Ishikawa (cell line): Measurements from ENCODE around the gene SH3PXD2A.

ENCODE experiments used
- CEBPB ChIP-seq: IDR thresholded peaks from 2 replicates; pipeline ENCODE4 v1.6.1; 2012
- CREB1 ChIP-seq: IDR thresholded peaks from 2 replicates; pipeline ENCODE4 v1.6.1; 2012; ENCODE audit warnings: low read depth
- EGR1 ChIP-seq: IDR thresholded peaks from 2 replicates; pipeline ENCODE4 v1.6.1; 2012
- EP300 ChIP-seq: IDR thresholded peaks from 2 replicates; pipeline ENCODE4 v1.6.1; 2012; ENCODE audit warnings: borderline replicate concordance
- FOXM1 ChIP-seq: IDR thresholded peaks from 2 replicates; pipeline ENCODE4 v1.6.1; 2012; ENCODE audit warnings: low read depth, borderline replicate concordance
- NFIC ChIP-seq: IDR thresholded peaks from 2 replicates; pipeline ENCODE4 v1.6.1; 2012
- RAD21 ChIP-seq: IDR thresholded peaks from 2 replicates; pipeline ENCODE4 v1.6.1; 2012; ENCODE audit warnings: low read depth
- REST ChIP-seq: IDR thresholded peaks from 2 replicates; pipeline ENCODE4 v1.6.1; 2012; ENCODE audit warnings: low read depth, mild to moderate bottlenecking
- TAF1 ChIP-seq: IDR thresholded peaks from 2 replicates; pipeline ENCODE4 v1.6.1; 2012; ENCODE audit warnings: low read depth, mild to moderate bottlenecking
- TCF12 ChIP-seq: IDR thresholded peaks from 2 replicates; pipeline ENCODE4 v1.6.1; 2012; ENCODE audit warnings: low read depth
- TEAD4 ChIP-seq: IDR thresholded peaks from 2 replicates; pipeline ENCODE4 v1.6.1; 2012
- YY1 ChIP-seq: IDR thresholded peaks from 2 replicates; pipeline ENCODE4 v1.6.1; 2012; ENCODE audit warnings: low read depth
- ZBTB7A ChIP-seq: IDR thresholded peaks from 2 replicates; pipeline ENCODE4 v1.6.1; 2012; ENCODE audit warnings: low read depth
- TF ChIP-seq, protein P1 (sequence below): IDR thresholded peaks from 2 replicates; pipeline ENCODE4 v1.6.1; 2012
- TF ChIP-seq, protein P2 (sequence below): IDR thresholded peaks from 2 replicates; pipeline ENCODE4 v1.6.1; 2012

SH3PXD2A gene

GRCh38 chr10:103750836-103751235 is 104.5 kb downstream of the SH3PXD2A start:
- no peak for TF ChIP-seq REST
- no peak for TF ChIP-seq FOXM1

- TF ChIP-seq TEAD4 (no peak), ZBTB7A (no peak), TAF1 (no peak), EGR1 (no peak), NFIC (no peak), EP300 (no peak), CEBPB (no peak), CREB1 (no peak), REST (no peak), FOXM1 (no peak), RAD21 (no peak), YY1 (no peak), TCF12 (no peak)
- TF ChIP-seq, protein P1, sequence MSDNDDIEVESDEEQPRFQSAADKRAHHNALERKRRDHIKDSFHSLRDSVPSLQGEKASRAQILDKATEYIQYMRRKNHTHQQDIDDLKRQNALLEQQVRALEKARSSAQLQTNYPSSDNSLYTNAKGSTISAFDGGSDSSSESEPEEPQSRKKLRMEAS: no peak
- TF ChIP-seq, protein P2, sequence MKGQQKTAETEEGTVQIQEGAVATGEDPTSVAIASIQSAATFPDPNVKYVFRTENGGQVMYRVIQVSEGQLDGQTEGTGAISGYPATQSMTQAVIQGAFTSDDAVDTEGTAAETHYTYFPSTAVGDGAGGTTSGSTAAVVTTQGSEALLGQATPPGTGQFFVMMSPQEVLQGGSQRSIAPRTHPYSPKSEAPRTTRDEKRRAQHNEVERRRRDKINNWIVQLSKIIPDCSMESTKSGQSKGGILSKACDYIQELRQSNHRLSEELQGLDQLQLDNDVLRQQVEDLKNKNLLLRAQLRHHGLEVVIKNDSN: no peak
Measured at GRCh38 chr10:103749779-103750178, 105.6 kb downstream of the SH3PXD2A start.

GRCh38 chr10:103748020-103748419 is 107.4 kb downstream of the SH3PXD2A start:
- TF ChIP-seq YY1: no peak
- TF ChIP-seq TAF1: no peak
- TF ChIP-seq CEBPB: no peak
- no peak for TF ChIP-seq NFIC
- TF ChIP-seq EP300: no peak
- TF ChIP-seq RAD21: no peak
- TF ChIP-seq CREB1: no peak
- no peak for TF ChIP-seq REST
- TF ChIP-seq TEAD4: no peak
- TF ChIP-seq EGR1: no peak
- no peak for TF ChIP-seq FOXM1
- TF ChIP-seq, protein P2: no peak
- TF ChIP-seq, protein P1: no peak
- no peak for TF ChIP-seq ZBTB7A
- no peak for TF ChIP-seq TCF12

GRCh38 chr10:103747193-103747865 is 108.0 kb downstream of the SH3PXD2A start:
- TF ChIP-seq TEAD4: no peak
- no peak for TF ChIP-seq EP300
- TF ChIP-seq, protein P2: no peak
- TF ChIP-seq ZBTB7A: 0 out of 2 replicates have a peak, but pooled peaks have one; percentile 24
